Testis (tissue), 2 donors: Measurements from ENCODE around the gene TAMALIN.

Experiments
- POLR2A ChIP-seq: fragments of 450-650 bp; IDR thresholded peaks from one replicate; pipeline ENCODE4 v1.6.1; 2017; ENCODE audit warnings: antibody characterized with exemption, mild to moderate bottlenecking, moderate library complexity
- TF ChIP-seq, protein P1 (sequence below), 3 experiments: fragments of 450-650 bp in 2 of 3; fragments of 200-600 bp in 1 of 3; sonication (generic) in 1 of 3; IDR thresholded peaks; one replicate each; pipeline ENCODE4 v1.5.1; 2016 to 2019; ENCODE audit warnings: antibody characterized with exemption in 3 of 3, mild to moderate bottlenecking in 2 of 3, moderate library complexity in 1 of 3

GRCh38 chr12:52010692-52011601 is 4.2 kb downstream of the TAMALIN start:
- TF ChIP-seq, protein P1, sequence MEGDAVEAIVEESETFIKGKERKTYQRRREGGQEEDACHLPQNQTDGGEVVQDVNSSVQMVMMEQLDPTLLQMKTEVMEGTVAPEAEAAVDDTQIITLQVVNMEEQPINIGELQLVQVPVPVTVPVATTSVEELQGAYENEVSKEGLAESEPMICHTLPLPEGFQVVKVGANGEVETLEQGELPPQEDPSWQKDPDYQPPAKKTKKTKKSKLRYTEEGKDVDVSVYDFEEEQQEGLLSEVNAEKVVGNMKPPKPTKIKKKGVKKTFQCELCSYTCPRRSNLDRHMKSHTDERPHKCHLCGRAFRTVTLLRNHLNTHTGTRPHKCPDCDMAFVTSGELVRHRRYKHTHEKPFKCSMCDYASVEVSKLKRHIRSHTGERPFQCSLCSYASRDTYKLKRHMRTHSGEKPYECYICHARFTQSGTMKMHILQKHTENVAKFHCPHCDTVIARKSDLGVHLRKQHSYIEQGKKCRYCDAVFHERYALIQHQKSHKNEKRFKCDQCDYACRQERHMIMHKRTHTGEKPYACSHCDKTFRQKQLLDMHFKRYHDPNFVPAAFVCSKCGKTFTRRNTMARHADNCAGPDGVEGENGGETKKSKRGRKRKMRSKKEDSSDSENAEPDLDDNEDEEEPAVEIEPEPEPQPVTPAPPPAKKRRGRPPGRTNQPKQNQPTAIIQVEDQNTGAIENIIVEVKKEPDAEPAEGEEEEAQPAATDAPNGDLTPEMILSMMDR (IDR thresholded peaks at IDR 0.05): no peak
- TF ChIP-seq POLR2A: no peak
